Thoracic aorta (tissue), 2 donors: ENCODE results near the gene CEP131. TPM values are rescaled to one million over a fixed set of nuclear protein-coding genes. Genes with fewer than 3 reads are reported as not detected.

Experiments used
- ATAC-seq: fragments of 150-250 bp; one replicate; pipeline ENCODE4 v1.8.0; 2017; ENCODE audit warnings: low read depth; ENCODE audit not compliant: insufficient number of reproducible peaks, low FRiP score
- DNase-seq: peaks from one replicate; pipeline ENCODE4 v3.0.0-alpha.2; 2020; ENCODE audit warnings: low spot score
- H3K27ac ChIP-seq, 2 donors: fragments of 200-600 bp; sonication (generic); 1 replicate in 1 of 2; 2 replicates in 1 of 2; pipeline ENCODE4 v1.5.1; 2016; ENCODE audit warnings: mild to moderate bottlenecking in 2 of 2, moderate library complexity in 2 of 2
- H3K27me3 ChIP-seq: fragments of 200-600 bp; sonication (generic); replicated peaks from 2 replicates; pipeline ENCODE4 v1.6.0; 2016; ENCODE audit warnings: mild to moderate bottlenecking; ENCODE audit not compliant: insufficient read depth
- H3K36me3 ChIP-seq: fragments of 200-600 bp; sonication (generic); one replicate; pipeline ENCODE4 v1.5.1; 2016
- H3K4me1 ChIP-seq, 2 donors: fragments of 200-600 bp; sonication (generic); 1 replicate in 1 of 2; 2 replicates in 1 of 2; pipeline versions ENCODE4 v1.5.1 to v1.6.0; 2016; ENCODE audit warnings: low read depth in 2 of 2, mild to moderate bottlenecking in 1 of 2; ENCODE audit not compliant: control insufficient read depth in 1 of 2
- H3K4me3 ChIP-seq: fragments of 200-600 bp; sonication (generic); 2 replicates; pipeline ENCODE4 v1.5.1; 2016; ENCODE audit warnings: mild to moderate bottlenecking
- H3K9me3 ChIP-seq: fragments of 200-600 bp; sonication (generic); 2 replicates; pipeline ENCODE4 v1.5.1; 2016
- CTCF ChIP-seq: fragments of 200-600 bp; sonication (generic); IDR thresholded peaks from one replicate; pipeline ENCODE4 v1.5.1; 2019; ENCODE audit warnings: antibody characterized with exemption
- total RNA-seq, 2 donors: library from RNA; depleted of rRNA; stranded (reverse); fragments of >200 nt; gene quantifications; one replicate each; pipeline versions ENCODE4 v1.1.0 to v1.2.3, GENCODE V29; 2016

Gene CEP131
- total RNA-seq, 2 donors from 2014 or later: 5.8 to 11.4 TPM

GRCh38 chr17:81251709-81252301, 29.0 kb upstream of the CEP131 start:
- Histone ChIP-seq H3K4me1 (peaks cover 0 to 26% of the 10 kb centered on the region in 2 donors), H3K27ac (no peak overlapping the region)
- TF ChIP-seq CTCF: no peak

GRCh38 chr17:81251094-81251708, 28.4 kb upstream of the CEP131 start:
- Histone ChIP-seq H3K27me3 (no peaks in the 10 kb centered on the region), H3K27ac (no peak overlapping the region), H3K36me3 (peaks cover 20% of the 10 kb centered on the region), H3K4me3 (no peak overlapping the region), H3K9me3 (no peaks in the 10 kb centered on the region), H3K4me1 (peaks cover 0 to 24% of the 10 kb centered on the region in 2 donors)
- ATAC-seq (no peak), DNase-seq (no peak)
- no peak for TF ChIP-seq CTCF

More at GRCh38 chr17:81251709-81252301, 29.0 kb upstream of the CEP131 start:
- no peak overlapping the region for H3K4me3 ChIP-seq
- H3K36me3 ChIP-seq: peaks cover 20% of the 10 kb centered on the region
- H3K9me3 ChIP-seq: no peaks in the 10 kb centered on the region
- ATAC-seq (no peak), DNase-seq (no peak)
- no peaks in the 10 kb centered on the region for H3K27me3 ChIP-seq

- no peak for TF ChIP-seq CTCF
- H3K36me3 ChIP-seq: peaks cover 20% of the 10 kb centered on the region
- no peak overlapping the region for H3K27ac ChIP-seq
- H3K27me3 ChIP-seq: no peaks in the 10 kb centered on the region
- H3K4me1 ChIP-seq: peaks cover 0 to 17% of the 10 kb centered on the region in 2 donors
- no peak for ATAC-seq
- no peaks in the 10 kb centered on the region for H3K9me3 ChIP-seq
- DNase-seq: no peak
- no peak overlapping the region for H3K4me3 ChIP-seq
These were observed 27.7 kb upstream of the CEP131 start for GRCh38 chr17:81250286-81251093.

GRCh38 chr17:81249223-81250040, 26.7 kb upstream of the CEP131 start:
- Histone ChIP-seq H3K27ac (no peak overlapping the region), H3K9me3 (no peaks in the 10 kb centered on the region), H3K36me3 (peaks cover 20% of the 10 kb centered on the region), H3K4me3 (no peak overlapping the region), H3K4me1 (peaks cover 0 to 6% of the 10 kb centered on the region in 2 donors), H3K27me3 (no peaks in the 10 kb centered on the region)
- no peak for TF ChIP-seq CTCF
- ATAC-seq (peak; percentile 84), DNase-seq (no peak)
